DND-41 (cell line): ENCODE results near the gene STK24.

Experiments
- CTCF ChIP-seq: IDR thresholded peaks from 2 replicates; pipeline ENCODE4 v1.5.1; 2012; ENCODE audit warnings: borderline replicate concordance, low read length, moderate library complexity, mild to moderate bottlenecking; ENCODE audit not compliant: poor library complexity, severe bottlenecking; ENCODE audit errors: extremely low read depth
- EZH2 ChIP-seq: IDR thresholded peaks from 3 replicates; pipeline ENCODE4 v1.6.1; 2012; ENCODE audit warnings: borderline replicate concordance, low read depth, mild to moderate bottlenecking, moderate library complexity, low read length, inconsistent platforms; ENCODE audit not compliant: severe bottlenecking

GRCh38 chr13:98585946-98586345 lies 9.0 kb upstream of the STK24 start:
- TF ChIP-seq CTCF (no peak), EZH2 (no peak)
